T-helper 17 cell (primary cell): Measurements from ENCODE around the gene CHST4. TPM values are rescaled to one million over a fixed set of nuclear protein-coding genes. Genes with fewer than 3 reads are reported as not detected.

Source experiments
- total RNA-seq, 4 donors: library from RNA in 2 of 4; stranded (reverse) in 2 of 4; gene quantifications; one replicate each; pipeline ENCODE4 v1.2.3 and lab custom pipeline; 2022 to 2026

The CHST4 gene
- total RNA-seq, 2 donors from 2014 or later = not detected

Other genes with a start within 250 kb of the CHST4 start
- gene CMTR2, start 237.0 kb upstream of the CHST4 start, total RNA-seq = 10 to 100 TPM in 1 of 2 donors, 1 to 10 TPM in 1; 8.4 to 10.4 TPM
- gene CALB2, start 167.7 kb upstream of the CHST4 start, total RNA-seq = not detected
- gene TLE7, start 84.4 kb upstream of the CHST4 start, total RNA-seq = not detected
- gene ZNF23, start 64.2 kb upstream of the CHST4 start, total RNA-seq = 10 to 100 TPM in 1 of 2 donors, 1 to 10 TPM in 1; 7.4 to 10.5 TPM
- gene ZNF19, start 37.1 kb upstream of the CHST4 start, total RNA-seq = 1 to 10 TPM; 5.1 to 6.3 TPM
- not detected for gene TAT, start 50.7 kb downstream of the CHST4 start, total RNA-seq
- gene MARVELD3, start 99.8 kb downstream of the CHST4 start, total RNA-seq = not detected
- gene PHLPP2, start 198.3 kb downstream of the CHST4 start, total RNA-seq = 10 to 100 TPM in 1 of 2 donors, 1 to 10 TPM in 1; 9.3 to 10.2 TPM